ENCODE measurements around the gene SH2D1A. TPM values are rescaled to one million over a fixed set of nuclear protein-coding genes. Genes with fewer than 3 reads are reported as not detected.

SH2D1A gene
- total and polyA plus RNA-seq, 10 of the 15 experiments (the other 5 are each of a cell fraction or from before 2014, with no cell fraction given) = 0.33 to 8.8 (median 0.54) TPM; not detected in 1

DNA sequence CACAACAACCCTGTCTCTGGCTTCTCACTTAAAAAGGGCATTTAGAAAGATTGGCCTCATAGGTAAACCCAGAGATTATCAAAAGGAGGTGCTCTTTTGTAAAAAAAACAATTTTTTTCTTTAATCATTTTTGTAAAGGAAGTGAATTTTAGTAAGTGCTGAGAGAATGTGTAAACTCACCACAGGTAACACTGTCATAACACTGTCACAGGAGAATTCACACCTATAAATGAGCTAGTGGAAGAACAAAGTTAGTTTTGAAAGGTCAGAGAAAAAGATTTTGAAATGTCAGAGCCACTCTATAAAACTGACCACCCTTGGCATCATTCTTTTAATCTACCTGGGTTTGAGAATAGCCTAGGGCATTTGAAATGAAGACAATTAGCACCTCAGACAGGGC lies 3.3 kb upstream of the SH2D1A start:
- RAD21 ChIA-PET (ENCODE audit: unreplicated experiment) = interaction anchor here (1.5 kb wide), 1 partner anchor 136 kb away, joined by 3 read pairs; no protein-coding TSS in a partner anchor
- no peak overlapping the region for H3K27ac ChIP-seq (ENCODE audit: control insufficient read depth, insufficient read depth)
- CTCF ChIA-PET = interaction anchor here (1.8 kb wide), 1 partner anchor 27 kb away, joined by 4 read pairs; no protein-coding TSS in a partner anchor
- no peak overlapping the region for H3K4me2 ChIP-seq (ENCODE audit: control insufficient read depth, insufficient read depth)
- in situ Hi-C loops (cut with MboI) (no loop called here), intact Hi-C loops (cut with micrococcal nuclease; ENCODE audit: unreplicated experiment) (no loop called here)
- ATAC-seq = peak; percentile 39
- TF ChIP-seq NR2F1 (conservative IDR thresholded peaks at IDR 0.05) (peak; percentile 22; the same call in 1 of the 2 replicates), PBX3 (IDR thresholded peaks at IDR 0.05; ENCODE audit: insufficient replicate concordance, low read depth, low read length) (no peak)
- BruUV-seq (replicated peaks) = no TSS peak
- H3K79me2 ChIP-seq (ENCODE audit: control insufficient read depth, insufficient read depth, low read length) = no peaks in the 10 kb centered on the region
- no peak overlapping the region for H3K9ac ChIP-seq (ENCODE audit: control insufficient read depth, insufficient read depth, low read length)
- no peaks in the 10 kb centered on the region for H3K4me1 ChIP-seq (ENCODE audit: control insufficient read depth, insufficient read depth, low read length)
- POLR2A ChIA-PET = interaction anchor here (0.5 kb wide), 1 partner anchor 64 kb away, joined by 4 read pairs; no protein-coding TSS in a partner anchor
- no peak for DNase-seq (ENCODE audit: low read depth, low spot score)
- no peaks in the 10 kb centered on the region for H4K20me1 ChIP-seq (ENCODE audit: control insufficient read depth, insufficient read depth)
- no peak overlapping the region for H3K4me3 ChIP-seq
- H2AFZ ChIP-seq (ENCODE audit: control insufficient read depth, low read depth, low read length) = no peak overlapping the region
- no peaks in the 10 kb centered on the region; the same call in 2 of the 3 replicates for H3K9me3 ChIP-seq (replicated peaks; ENCODE audit: control insufficient read depth, insufficient read depth, low read length)
- no peaks in the 10 kb centered on the region; a peak in 1 of 4 replicates for H3K27me3 ChIP-seq (replicated peaks in 1 of 2; ENCODE audit: control insufficient read depth in 2 of 2, insufficient read depth in 2 of 2, low read length in 1 of 2)
- no peaks in the 10 kb centered on the region for H3K36me3 ChIP-seq (ENCODE audit: control insufficient read depth in 2 of 2, insufficient read depth in 2 of 2, low read length in 1 of 2)
- FAIRE-seq = no peak
- SMC1A ChIA-PET (ENCODE audit: uncharacterized antibody, unreplicated experiment) = interaction anchor here (0.7 kb wide), 2 partner anchors 14 to 72 kb away, joined by 3 to 4 read pairs; no protein-coding TSS in a partner anchor

GRCh38 chrX:124344246-124344645 lies 2.1 kb upstream of the SH2D1A start:
- CTCF ChIA-PET = interaction anchor here (1.8 kb wide), 1 partner anchor 26 kb away, joined by 4 read pairs; no protein-coding TSS in a partner anchor
- no peak overlapping the region for H3K4me2 ChIP-seq (ENCODE audit: control insufficient read depth, insufficient read depth)
- H3K27ac ChIP-seq (ENCODE audit: control insufficient read depth, insufficient read depth) = no peak overlapping the region

More at GRCh38 chrX:124344246-124344645, 2.1 kb upstream of the SH2D1A start:
- DNase-seq (ENCODE audit: low read depth, low spot score) (no peak), FAIRE-seq (peak; percentile 61), ATAC-seq (peak; percentile 54)
- Histone ChIP-seq H3K4me3 (no peak overlapping the region), H3K9me3 (replicated peaks; ENCODE audit: control insufficient read depth, insufficient read depth, low read length) (no peaks in the 10 kb centered on the region; the same call in 2 of the 3 replicates), H4K20me1 (ENCODE audit: control insufficient read depth, insufficient read depth) (no peaks in the 10 kb centered on the region), H3K79me2 (ENCODE audit: control insufficient read depth, insufficient read depth, low read length) (no peaks in the 10 kb centered on the region), H3K27me3 (replicated peaks in 1 of 2; ENCODE audit: control insufficient read depth in 2 of 2, insufficient read depth in 2 of 2, low read length in 1 of 2) (no peaks in the 10 kb centered on the region; a peak in 1 of 4 replicates), H3K9ac (ENCODE audit: control insufficient read depth, insufficient read depth, low read length) (no peak overlapping the region), H2AFZ (ENCODE audit: control insufficient read depth, low read depth, low read length) (no peak overlapping the region), H3K36me3 (ENCODE audit: control insufficient read depth in 2 of 2, insufficient read depth in 2 of 2, low read length in 1 of 2) (no peaks in the 10 kb centered on the region), H3K4me1 (ENCODE audit: control insufficient read depth, insufficient read depth, low read length) (no peaks in the 10 kb centered on the region)
- ChIA-PET POLR2A (no interaction called here), RAD21 (ENCODE audit: unreplicated experiment) (interaction anchor here (0.6 to 1.5 kb wide), 2 partner anchors 135 to 382 kb away, joined by 3 read pairs; no protein-coding TSS in a partner anchor), SMC1A (ENCODE audit: uncharacterized antibody, unreplicated experiment) (interaction anchor here (1.0 kb wide), 1 partner anchor 10 kb away, joined by 3 read pairs; no protein-coding TSS in a partner anchor)
- peak in 1 of 2 experiments; percentile 24; a peak in 2 of 4 replicates for TF ChIP-seq IKZF2 (IDR thresholded peaks at IDR 0.05)
- peak; percentile 28; the same call in 1 of the 2 replicates for TF ChIP-seq SPI1 (IDR thresholded peaks at IDR 0.05; ENCODE audit: borderline replicate concordance, insufficient read depth, low read depth, low read length)
- no peak for TF ChIP-seq POLR2AphosphoS2 (IDR thresholded peaks at IDR 0.05; ENCODE audit: low read depth, low read length)
- BruUV-seq (replicated peaks) = no TSS peak
- WGBS (ENCODE audit: insufficient coverage, insufficient replicate concordance, low lambda C conversion rate, missing lambda C conversion rate) = 5% methylated on average over 4 of the region's 4 CpGs
- in situ Hi-C loops (cut with MboI) (no loop called here), intact Hi-C loops (cut with micrococcal nuclease; ENCODE audit: unreplicated experiment) (no loop called here)
